PC-3 (cell line): ENCODE data around the gene KSR2.

ENCODE experiments used
- CTCF ChIP-seq: fragments of 300-600 bp; sonication (generic); conservative IDR thresholded peaks from 2 replicates; pipeline ENCODE4 v1.5.1; 2017; ENCODE audit warnings: antibody characterized with exemption, low read depth, mild to moderate bottlenecking, low read length
- EZH2 ChIP-seq: fragments of 300-600 bp; sonication (generic); IDR thresholded peaks from one replicate; pipeline ENCODE4 v1.6.1; 2017; ENCODE audit warnings: antibody characterized with exemption, mild to moderate bottlenecking, low read length; ENCODE audit not compliant: unreplicated experiment
- EZH2phosphoT487 ChIP-seq: fragments of 300-600 bp; sonication (generic); IDR thresholded peaks from 2 replicates; pipeline ENCODE4 v1.6.1; 2018; ENCODE audit warnings: mild to moderate bottlenecking, antibody characterized with exemption, low read length, borderline replicate concordance

- TF ChIP-seq CTCF (no peak), EZH2 (no peak), EZH2phosphoT487 (no peak)
These were observed 278.9 kb downstream of the KSR2 start for GRCh38 chr12:117689857-117690256.
